Endothelial cell of umbilical vein (primary cell): Measurements from ENCODE around the gene DHRS7B. TPM values are rescaled to one million over a fixed set of nuclear protein-coding genes. Genes with fewer than 3 reads are reported as not detected.
A peak's percentile ranks its signal among the peaks of the same experiment; 100 is the strongest.
"Not testable (repeated sequence)": the region's sequence is repeated elsewhere in the genome, so short reads cannot be mapped to it uniquely, and the experiment has no call there.

ENCODE experiments used
- BruUV-seq: library from RNA; stranded (reverse); fragments of 400-500 nt; replicated peaks from 2 replicates; lab custom pipeline; 2021; lab: Mats Ljungman, UMichigan
- CTCF ChIA-PET: fragments of 300-600, 350-600 bp; sonication (Branson Sonifier 250); formaldehyde crosslinking; loops from one replicate; lab custom pipeline; 2021; ENCODE audit warnings: antibody characterized with exemption, inconsistent platforms; lab: Charles Lee
- POLR2A ChIA-PET: fragments of 300-600, 350-600 bp; sonication (Branson Sonifier 250); formaldehyde crosslinking; loops from one replicate; lab custom pipeline; 2021; ENCODE audit warnings: antibody characterized with exemption, inconsistent platforms; lab: Charles Lee
- DNase-seq: peaks from one replicate; pipeline ENCODE4 v3.0.0-alpha.2; 2011; ENCODE audit warnings: low read depth, low spot score
- FAIRE-seq: peaks from 2 replicates; lab custom pipeline; 2011; peaks lifted over from hg19 to GRCh38; lab: Jason Lieb, UNC
- H2AFZ ChIP-seq: 2 replicates; pipeline ENCODE4 v1.6.0; 2012; ENCODE audit warnings: low read depth, low read length, control low read depth, inconsistent platforms
- H3K27ac ChIP-seq: 2 replicates; pipeline ENCODE4 v1.5.1; 2011; ENCODE audit warnings: low read depth, mild to moderate bottlenecking, control low read depth, low read length, moderate library complexity; ENCODE audit not compliant: insufficient read depth
- H3K27me3 ChIP-seq, 2 experiments: 2 replicates each; pipeline versions ENCODE4 v1.6.0 to v1.6.1; 2011; ENCODE audit warnings: low read length in 2 of 2, mixed read lengths in 1 of 2; ENCODE audit not compliant: control insufficient read depth in 2 of 2, insufficient read depth in 2 of 2
- H3K36me3 ChIP-seq, 2 experiments: 2 replicates in 1 of 2; 3 replicates in 1 of 2; pipeline ENCODE4 v1.5.1; 2011; ENCODE audit warnings: low read length in 2 of 2, mild to moderate bottlenecking in 1 of 2, moderate library complexity in 1 of 2; ENCODE audit not compliant: control insufficient read depth in 2 of 2, insufficient read depth in 2 of 2; ENCODE audit errors: extremely low read depth in 1 of 2
- H3K4me1 ChIP-seq: 3 replicates; pipeline ENCODE4 v1.5.1; 2011; ENCODE audit warnings: mild to moderate bottlenecking, low read length; ENCODE audit not compliant: control insufficient read depth, insufficient read depth; ENCODE audit errors: extremely low read depth
- H3K4me2 ChIP-seq: 2 replicates; pipeline ENCODE4 v1.6.1; 2011; ENCODE audit warnings: low read length, control low read depth, mixed read lengths; ENCODE audit not compliant: insufficient read depth
- H3K4me3 ChIP-seq, 3 experiments: fragments of 200-600 bp in 1 of 3; sonication (generic), shearing (Covaris generic) in 1 of 3; replicated peaks in 1 of 3; 2 replicates each; pipeline ENCODE4 v1.5.1; 2011 to 2016; ENCODE audit warnings: control low read depth in 3 of 3, low read length in 3 of 3, mild to moderate bottlenecking in 2 of 3, inconsistent platforms in 1 of 3, low read depth in 1 of 3, moderate library complexity in 1 of 3; ENCODE audit not compliant: insufficient read depth in 1 of 3
- H3K79me2 ChIP-seq: 2 replicates; pipeline ENCODE4 v1.6.0; 2012; ENCODE audit warnings: low read length, inconsistent platforms; ENCODE audit not compliant: control insufficient read depth, insufficient read depth
- H3K9ac ChIP-seq: replicated peaks from 2 replicates; pipeline ENCODE3; 2011; ENCODE audit warnings: low read length, control low read depth; ENCODE audit not compliant: insufficient read depth; ENCODE audit errors: extremely low read depth
- H3K9me1 ChIP-seq: replicated peaks from 3 replicates; pipeline ENCODE4 v1.6.0; 2011; ENCODE audit warnings: mild to moderate bottlenecking, low read length; ENCODE audit not compliant: control insufficient read depth, insufficient read depth; ENCODE audit errors: extremely low read depth
- H3K9me3 ChIP-seq: replicated peaks from 2 replicates; pipeline ENCODE4 v1.5.1; 2012; ENCODE audit warnings: low read length, inconsistent platforms; ENCODE audit not compliant: control insufficient read depth, insufficient read depth
- H4K20me1 ChIP-seq: replicated peaks from 2 replicates; pipeline ENCODE3; 2011; ENCODE audit warnings: mild to moderate bottlenecking, low read length; ENCODE audit not compliant: control insufficient read depth, insufficient read depth; ENCODE audit errors: extremely low read depth
- CTCF ChIP-seq, 2 donors: IDR thresholded peaks; 1 replicate in 1 of 2; 2 replicates in 1 of 2; pipeline ENCODE4 v1.5.1; 2011; ENCODE audit warnings: low read length in 2 of 2, mild to moderate bottlenecking in 2 of 2, moderate library complexity in 2 of 2, control low read depth in 1 of 2, inconsistent platforms in 1 of 2, low read depth in 1 of 2; ENCODE audit not compliant: insufficient read depth in 1 of 2; ENCODE audit errors: extremely low read depth in 1 of 2
- EZH2 ChIP-seq: IDR thresholded peaks from 2 replicates; pipeline ENCODE4 v1.6.1; 2012; ENCODE audit warnings: borderline replicate concordance, low read depth, mild to moderate bottlenecking, moderate library complexity, low read length, inconsistent platforms; ENCODE audit not compliant: severe bottlenecking
- FOS ChIP-seq: IDR thresholded peaks from 2 replicates; pipeline ENCODE4 v1.6.1; 2011; ENCODE audit warnings: mild to moderate bottlenecking, low read length, moderate library complexity, borderline replicate concordance; ENCODE audit not compliant: insufficient read depth
- GATA2 ChIP-seq: IDR thresholded peaks from 2 replicates; pipeline ENCODE4 v1.7.0; 2011; ENCODE audit warnings: low read depth, mild to moderate bottlenecking, moderate library complexity, mixed read lengths, low read length; ENCODE audit not compliant: insufficient read length, insufficient read depth
- JUN ChIP-seq: IDR thresholded peaks from 2 replicates; pipeline ENCODE4 v1.6.1; 2011; ENCODE audit warnings: borderline replicate concordance, low read depth; ENCODE audit not compliant: insufficient read length, insufficient read depth
- MAX ChIP-seq: IDR thresholded peaks from 2 replicates; pipeline ENCODE4 v1.6.1; 2011; ENCODE audit not compliant: insufficient read depth, insufficient read length
- MYC ChIP-seq: IDR thresholded peaks from one replicate; pipeline ENCODE4 v1.6.1; 2011; ENCODE audit warnings: mild to moderate bottlenecking, low read depth, low read length
- POLR2A ChIP-seq: IDR thresholded peaks from 2 replicates; pipeline ENCODE4 v1.6.1; 2012; ENCODE audit warnings: low read depth, mild to moderate bottlenecking, control low read depth, low read length
- POLR2AphosphoS5 ChIP-seq: IDR thresholded peaks from 2 replicates; pipeline ENCODE4 v1.6.1; 2012; ENCODE audit warnings: low read depth, mild to moderate bottlenecking, control low read depth, low read length, moderate library complexity; ENCODE audit not compliant: insufficient read depth
- dilution Hi-C: fragments of 300-500 bp; cut with MboI; formaldehyde crosslinking; loops from one replicate; pipeline ENCODE4 v1.15.0; 2019; ENCODE audit warnings: low sequenced_read_pairs; ENCODE audit not compliant: extremely low pct_ligation_motif_present
- intact Hi-C: fragments of 100-400 bp; cut with micrococcal nuclease; formaldehyde crosslinking; loops from one replicate; pipeline ENCODE4 v1.10.0; 2022
- polyA plus RNA-seq, 4 experiments: library from polyadenylated mRNA; depleted of rRNA in 3 of 4; stranded (reverse) in 3 of 4; unstranded in 1 of 4; fragments of >200 nt; gene quantifications; 2 replicates each; pipeline versions ENCODE4 v1.2.1 to v1.2.3, GENCODE V29; 2011 to 2012; ENCODE audit warnings: missing spikeins in 1 of 4
- total RNA-seq: library from RNA; stranded (reverse); gene quantifications from 2 replicates; pipeline ENCODE4 v1.2.3, GENCODE V29; 2021

Gene DHRS7B
- total and polyA plus RNA-seq, 2 donors (not counting 3 experiments of a cell fraction or from before 2014, with no cell fraction given) = 14.0 to 28.1 TPM

GRCh38 chr17:21190078-21190477 is 63.3 kb downstream of the DHRS7B start:
- dilution Hi-C loops = no loop called here

GRCh38 chr17:21191698-21192097 is 64.9 kb downstream of the DHRS7B start:
- Histone ChIP-seq H4K20me1 (no peaks in the 10 kb centered on the region), H3K4me3 (no peak overlapping the region), H2AFZ (no peak overlapping the region), H3K36me3 (peaks cover 0 to 7% of the 10 kb centered on the region in 2 experiments), H3K9me1 (no peaks in the 10 kb centered on the region), H3K9me3 (no peaks in the 10 kb centered on the region), H3K4me2 (no peak overlapping the region), H3K27me3 (no peaks in the 10 kb centered on the region), H3K27ac (no peak overlapping the region), H3K79me2 (no peaks in the 10 kb centered on the region), H3K4me1 (peaks cover 1% of the 10 kb centered on the region), H3K9ac (no peak overlapping the region)
- FAIRE-seq (no peak), DNase-seq (peak; percentile 71)
- ChIA-PET POLR2A (no interaction called here), CTCF (interaction anchor here (0.9 to 2.3 kb wide), 3 partner anchors 8 to 72 kb away, joined by 3 to 9 read pairs (median 3); no protein-coding TSS in a partner anchor)
- dilution Hi-C loops = no loop called here
- TF ChIP-seq CTCF (IDR thresholded peaks at IDR 0.05; ENCODE audit: extremely low read depth in 1 of 2, insufficient read depth in 1 of 2, low read depth in 1 of 2, low read length in 2 of 2) (no peak), POLR2AphosphoS5 (no peak), POLR2A (no peak), MYC (no peak), JUN (no peak), EZH2 (no peak), MAX (no peak), FOS (no peak)
- BruUV-seq = no TSS peak
- intact Hi-C loops = no loop called here

More at GRCh38 chr17:21190078-21190477, 63.3 kb downstream of the DHRS7B start:
- Histone ChIP-seq H3K36me3 (peaks cover 0 to 5% of the 10 kb centered on the region in 2 experiments), H3K9ac (no peak overlapping the region), H3K27me3 (no peaks in the 10 kb centered on the region), H4K20me1 (no peaks in the 10 kb centered on the region), H3K79me2 (no peaks in the 10 kb centered on the region), H3K27ac (no peak overlapping the region), H3K4me3 (no peak overlapping the region), H3K4me1 (peaks cover 10% of the 10 kb centered on the region), H3K9me3 (no peaks in the 10 kb centered on the region), H2AFZ (no peak overlapping the region), H3K9me1 (no peaks in the 10 kb centered on the region), H3K4me2 (no peak overlapping the region)
- no TSS peak for BruUV-seq
- no peak for FAIRE-seq
- intact Hi-C loops = no loop called here
- POLR2A ChIA-PET = no interaction called here
- TF ChIP-seq MYC = no peak
- TF ChIP-seq POLR2A = no peak
- TF ChIP-seq JUN = no peak
- TF ChIP-seq GATA2 = no peak
- no peak for TF ChIP-seq POLR2AphosphoS5
- DNase-seq = no peak
- CTCF ChIA-PET = interaction anchor here (1.3 kb wide), 1 partner anchor 71 kb away, joined by 6 read pairs; no protein-coding TSS in a partner anchor

GRCh38 chr17:21192414-21192813 is 65.7 kb downstream of the DHRS7B start:
- H3K9ac ChIP-seq, BruUV-seq, H3K27me3 ChIP-seq, H3K4me1 ChIP-seq, H3K4me3 ChIP-seq, H3K4me2 ChIP-seq, H4K20me1 ChIP-seq, dilution Hi-C loops, H3K36me3 ChIP-seq, H3K27ac ChIP-seq, H2AFZ ChIP-seq, H3K9me1 ChIP-seq, intact Hi-C loops, H3K79me2 ChIP-seq, POLR2A ChIA-PET, H3K9me3 ChIP-seq, FAIRE-seq, DNase-seq: not testable (repeated sequence)
- CTCF ChIA-PET = interaction anchor here (1.3 to 2.3 kb wide), 2 partner anchors 9 to 63 kb away, joined by 3 to 9 read pairs; no protein-coding TSS in a partner anchor
